Right ventricle myocardium inferior (tissue), 1 donor: ENCODE data around the gene PGBD2. TPM values are rescaled to one million over a fixed set of nuclear protein-coding genes. Genes with fewer than 3 reads are reported as not detected.
"Not testable (repeated sequence)": the region's sequence is repeated elsewhere in the genome, so short reads cannot be mapped to it uniquely, and the experiment has no call there.

Experiments
- ATAC-seq: fragments of 200-7000 bp; cut with Tn5 transposase; one replicate; pipeline ENCODE4 v1.9.1; 2020; ENCODE audit warnings: mild to moderate bottlenecking, moderate library complexity
- DNase-seq: peaks from one replicate; pipeline ENCODE4 v3.0.0; 2021; ENCODE audit errors: missing footprints
- intact Hi-C: fragments of 100-400 bp; cut with DNase I; formaldehyde crosslinking; loops from one replicate; pipeline ENCODE4 v1.11.0; 2022
- long read RNA-seq: library from polyadenylated mRNA; unstranded; transcript quantifications from one replicate; pipeline ENCODE4 v2.0.0, GENCODE V29; 2021
- total RNA-seq: library from RNA; stranded (reverse); fragmentation: NEBNext Ultra II Directional; extraction: Animal tissue kit (Norgen Biotek cat#: 25700); gene quantifications from one replicate; pipeline ENCODE4 v1.2.1, GENCODE V29; 2021
- donor health status: DM: no; HTN: yes; CAD: no; lungs with severe emphysema.

Gene PGBD2
- total RNA-seq: 2.9 TPM
- long read RNA-seq, partial matches to known transcripts: 0 of 2 reads
- long read RNA-seq, other reads (novel, unspliced or antisense): 0 of 2 reads

- peak; percentile 96 for DNase-seq
- intact Hi-C loops: loop anchor here (1.0 to 2.0 kb wide), 4 partner anchors 32 to 80 kb away; partner anchors contain the start of genes ZNF672 and ZNF692
- ATAC-seq: peak; percentile 96
These were observed at the start of gene PGBD2 for GRCh38 chr1:248906009-248906752. PGBD2 (plus strand) TSS chr1:248906235; CDS start chr1:248913863, 7,628 bp downstream.

GRCh38 chr1:248857201-248857600, 48.8 kb upstream of the PGBD2 start:
- intact Hi-C loops: no loop called here
- no peak for DNase-seq

GRCh38 chr1:248857749-248858095, 48.3 kb upstream of the PGBD2 start:
- intact Hi-C loops: loop anchor here (1.0 to 2.0 kb wide), 2 partner anchors 19 to 49 kb away; partner anchors contain the start of genes PGBD2 and ZNF672
- ATAC-seq (no peak), DNase-seq (no peak)

More at GRCh38 chr1:248857201-248857600, 48.8 kb upstream of the PGBD2 start:
- no peak for ATAC-seq

- DNase-seq: peak; percentile 86
- intact Hi-C loops: loop anchor here (1.0 to 2.0 kb wide), 2 partner anchors 20 to 49 kb away; partner anchors contain the start of genes PGBD2 and ZNF672
These were observed 47.7 kb upstream of the PGBD2 start for GRCh38 chr1:248858096-248858890.

GRCh38 chr1:248858891-248859889, 46.8 kb upstream of the PGBD2 start, which contains the start of gene ZNF692:
ZNF692 (minus strand) TSS chr1:248859085; CDS start chr1:248858309, 776 bp downstream.
- ATAC-seq (peak; percentile 93), DNase-seq (peak; percentile 100)
- intact Hi-C loops: loop anchor here (1.0 to 2.0 kb wide), 3 partner anchors 14 to 48 kb away; partner anchors contain the start of genes PGBD2 and ZNF672

More at GRCh38 chr1:248858096-248858890, 47.7 kb upstream of the PGBD2 start:
- ATAC-seq: peak; percentile 61

GRCh38 chr1:248860007-248860406, 46.0 kb upstream of the PGBD2 start:
- intact Hi-C loops: no loop called here
- ATAC-seq (no peak), DNase-seq (no peak)

- no peak for ATAC-seq
- intact Hi-C loops: no loop called here
- DNase-seq: no peak
These were observed 44.4 kb upstream of the PGBD2 start for GRCh38 chr1:248861616-248862015.

- DNase-seq: no peak
- intact Hi-C loops: no loop called here
- ATAC-seq: no peak
These were observed 43.4 kb upstream of the PGBD2 start for GRCh38 chr1:248862695-248862997.

GRCh38 chr1:248862998-248863881, 42.8 kb upstream of the PGBD2 start:
- DNase-seq (peak; percentile 93), ATAC-seq (peak; percentile 83)
- intact Hi-C loops: loop anchor here (1.0 kb wide), 2 partner anchors 10 to 25 kb away; partner anchors contain the start of gene ZNF672

- DNase-seq (no peak), ATAC-seq (no peak)
- intact Hi-C loops: no loop called here
These were observed 34.1 kb upstream of the PGBD2 start for GRCh38 chr1:248871837-248872401.

- intact Hi-C loops: loop anchor here (1.0 kb wide), 3 partner anchors 10 to 47 kb away; partner anchors contain the start of gene ZNF692
- ATAC-seq (peak; percentile 74), DNase-seq (no peak)
These were observed 33.2 kb upstream of the PGBD2 start for GRCh38 chr1:248872752-248873408.

GRCh38 chr1:248873409-248873992, 32.5 kb upstream of the PGBD2 start:
- intact Hi-C loops: loop anchor here (1.0 kb wide), 3 partner anchors 10 to 47 kb away; partner anchors contain the start of gene ZNF692
- peak; percentile 94 for ATAC-seq
- peak; percentile 96 for DNase-seq

GRCh38 chr1:248873993-248874533, 32.0 kb upstream of the PGBD2 start:
- intact Hi-C loops: loop anchor here (1.0 kb wide), 4 partner anchors 11 to 48 kb away; partner anchors contain the start of genes PGBD2 and ZNF692
- peak; percentile 83 for ATAC-seq
- DNase-seq: no peak

- intact Hi-C loops: no loop called here
- no peak for DNase-seq
- ATAC-seq: no peak
These were observed 24.8 kb upstream of the PGBD2 start for GRCh38 chr1:248881261-248881660.

GRCh38 chr1:248882427-248882826, 23.6 kb upstream of the PGBD2 start:
- ATAC-seq, intact Hi-C loops: not testable (repeated sequence)

More at GRCh38 chr1:248882427-248882826, 23.6 kb upstream of the PGBD2 start:
- not testable (repeated sequence) for DNase-seq
